Smooth muscle cell (in vitro differentiated cells): Measurements from ENCODE around the gene PRRC2A. TPM values are rescaled to one million over a fixed set of nuclear protein-coding genes. Genes with fewer than 3 reads are reported as not detected.

Experiments used
- DNase-seq: peaks from one replicate; lab custom pipeline; 2025; ENCODE audit not compliant: unreplicated experiment; lab: John Stamatoyannopoulos, UW
- H2AFZ ChIP-seq: fragments of 200-600 bp; sonication (generic); 2 replicates; pipeline ENCODE4 v1.6.0; 2016; ENCODE audit warnings: antibody characterized with exemption, low read depth, mild to moderate bottlenecking
- H3F3A ChIP-seq: fragments of 200-600 bp; sonication (generic); 2 replicates; pipeline ENCODE4 v1.6.0; 2017; ENCODE audit warnings: antibody characterized with exemption, low read depth
- H3K27ac ChIP-seq: fragments of 200-600 bp; sonication (generic); 2 replicates; pipeline ENCODE4 v1.5.1; 2016; ENCODE audit warnings: low read depth, mild to moderate bottlenecking
- H3K27me3 ChIP-seq: fragments of 200-600 bp; sonication (generic); 2 replicates; pipeline ENCODE4 v1.6.1; 2016; ENCODE audit warnings: low read depth, mild to moderate bottlenecking
- H3K36me3 ChIP-seq: fragments of 200-600 bp; sonication (generic); 2 replicates; pipeline ENCODE4 v1.5.1; 2016; ENCODE audit warnings: low read depth
- H3K4me1 ChIP-seq: fragments of 200-600 bp; sonication (generic); 2 replicates; pipeline ENCODE4 v1.5.1; 2016; ENCODE audit warnings: low read depth
- H3K4me2 ChIP-seq: fragments of 200-600 bp; sonication (generic); 2 replicates; pipeline ENCODE4 v1.6.0; 2016; ENCODE audit warnings: mild to moderate bottlenecking
- H3K4me3 ChIP-seq: fragments of 200-600 bp; sonication (generic); 2 replicates; pipeline ENCODE4 v1.5.1; 2016; ENCODE audit warnings: mild to moderate bottlenecking
- H3K79me2 ChIP-seq: fragments of 200-600 bp; sonication (generic); 2 replicates; pipeline ENCODE4 v1.6.0; 2016; ENCODE audit warnings: low read depth, mild to moderate bottlenecking
- H3K9ac ChIP-seq: fragments of 200-600 bp; sonication (generic); 2 replicates; pipeline ENCODE4 v1.6.0; 2016; ENCODE audit warnings: low read depth
- H3K9me3 ChIP-seq: fragments of 200-600 bp; sonication (generic); replicated peaks from 2 replicates; pipeline ENCODE4 v1.5.1; 2016; ENCODE audit warnings: low read depth
- H4K20me1 ChIP-seq: fragments of 200-600 bp; sonication (generic); 2 replicates; pipeline ENCODE4 v1.6.0; 2016; ENCODE audit warnings: low read depth
- WGBS: methylation state at CpG from one replicate; pipeline ENCODE4 v1.1.7; 2016; ENCODE audit warnings: low lambda C conversion rate; 5-methylcytosine and 5-hydroxymethylcytosine counted together
- polyA plus RNA-seq: library from polyadenylated mRNA; unstranded; fragments of >200 nt; fragmentation: Nextera tagmentation; extraction: Ambion mirVana; gene quantifications from 2 replicates; pipeline ENCODE4 v1.2.1, GENCODE V29; 2016
- total RNA-seq: library from RNA; depleted of rRNA; stranded (reverse); fragments of >200 nt; gene quantifications from 2 replicates; pipeline ENCODE4 v1.2.3, GENCODE V29; 2014
- TF ChIP-seq, protein P1 (sequence below): fragments of 200-600 bp; sonication (generic); IDR thresholded peaks from 2 replicates; pipeline ENCODE4 v1.5.1; 2017; ENCODE audit warnings: borderline replicate concordance, mild to moderate bottlenecking, antibody characterized with exemption; ENCODE audit not compliant: insufficient read depth, poor library complexity, severe bottlenecking

PRRC2A gene
- total and polyA plus RNA-seq, 2 experiments from 2014 or later, result 47.6 to 58.0 TPM

DNA sequence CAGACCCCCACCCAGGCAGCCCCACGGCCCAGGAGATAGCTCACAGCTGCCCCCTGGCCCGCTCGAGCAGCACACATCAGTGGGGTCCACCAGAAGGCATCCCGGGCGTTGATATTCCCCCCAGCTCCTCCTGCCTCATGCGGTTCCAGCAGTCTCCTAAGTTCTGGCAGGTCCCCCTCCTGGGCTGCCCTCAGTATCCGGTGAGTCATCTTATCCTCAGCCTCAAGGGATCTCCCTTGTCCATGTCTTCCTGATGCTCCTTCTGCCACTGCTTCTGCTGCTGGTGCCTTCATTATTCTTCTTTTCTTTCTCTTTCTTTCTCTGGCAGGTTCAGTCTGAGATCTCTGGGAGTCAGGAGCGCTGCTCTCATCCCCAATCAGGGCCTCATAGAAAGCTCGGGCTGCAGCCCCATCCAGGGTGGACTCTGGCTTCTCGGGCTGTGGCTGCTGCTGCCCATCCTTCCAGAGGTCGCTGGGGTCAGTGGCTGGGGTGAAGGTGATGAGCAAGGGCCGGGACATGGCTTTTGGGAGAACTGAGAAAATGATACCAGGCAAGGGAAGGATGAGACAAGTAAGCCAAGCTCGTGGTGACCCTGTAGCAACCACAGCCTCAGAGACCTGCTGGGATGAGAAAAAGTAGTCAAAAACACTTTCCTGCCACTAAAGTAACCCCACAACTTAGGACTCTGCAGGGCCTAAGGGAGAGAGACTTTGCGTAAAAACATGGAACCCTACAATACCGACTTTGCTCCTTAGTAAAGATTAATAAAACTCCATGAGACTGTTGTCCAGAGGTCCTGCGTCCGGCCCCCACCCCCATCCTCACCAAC, 43.7 kb downstream of the PRRC2A start:
- Histone ChIP-seq H3K79me2 (peaks cover 49% of the 10 kb centered on the region), H3K4me1 (peaks cover 24% of the 10 kb centered on the region), H3K9ac (peak overlapping the region; percentile 84), H3K4me2 (peak overlapping the region; percentile 93), H3K27me3 (no peaks in the 10 kb centered on the region), H3K27ac (peak overlapping the region; percentile 89), H2AFZ (no peak overlapping the region), H3K36me3 (no peaks in the 10 kb centered on the region), H4K20me1 (peaks cover 7% of the 10 kb centered on the region), H3K4me3 (peak overlapping the region; percentile 99), H3F3A (peaks cover 12% of the 10 kb centered on the region), H3K9me3 (no peaks in the 10 kb centered on the region)
- TF ChIP-seq, protein P1, sequence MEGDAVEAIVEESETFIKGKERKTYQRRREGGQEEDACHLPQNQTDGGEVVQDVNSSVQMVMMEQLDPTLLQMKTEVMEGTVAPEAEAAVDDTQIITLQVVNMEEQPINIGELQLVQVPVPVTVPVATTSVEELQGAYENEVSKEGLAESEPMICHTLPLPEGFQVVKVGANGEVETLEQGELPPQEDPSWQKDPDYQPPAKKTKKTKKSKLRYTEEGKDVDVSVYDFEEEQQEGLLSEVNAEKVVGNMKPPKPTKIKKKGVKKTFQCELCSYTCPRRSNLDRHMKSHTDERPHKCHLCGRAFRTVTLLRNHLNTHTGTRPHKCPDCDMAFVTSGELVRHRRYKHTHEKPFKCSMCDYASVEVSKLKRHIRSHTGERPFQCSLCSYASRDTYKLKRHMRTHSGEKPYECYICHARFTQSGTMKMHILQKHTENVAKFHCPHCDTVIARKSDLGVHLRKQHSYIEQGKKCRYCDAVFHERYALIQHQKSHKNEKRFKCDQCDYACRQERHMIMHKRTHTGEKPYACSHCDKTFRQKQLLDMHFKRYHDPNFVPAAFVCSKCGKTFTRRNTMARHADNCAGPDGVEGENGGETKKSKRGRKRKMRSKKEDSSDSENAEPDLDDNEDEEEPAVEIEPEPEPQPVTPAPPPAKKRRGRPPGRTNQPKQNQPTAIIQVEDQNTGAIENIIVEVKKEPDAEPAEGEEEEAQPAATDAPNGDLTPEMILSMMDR, result no peak
- no peak for DNase-seq
- 39% methylated on average over 17 of the region's 17 CpGs for WGBS

DNA sequence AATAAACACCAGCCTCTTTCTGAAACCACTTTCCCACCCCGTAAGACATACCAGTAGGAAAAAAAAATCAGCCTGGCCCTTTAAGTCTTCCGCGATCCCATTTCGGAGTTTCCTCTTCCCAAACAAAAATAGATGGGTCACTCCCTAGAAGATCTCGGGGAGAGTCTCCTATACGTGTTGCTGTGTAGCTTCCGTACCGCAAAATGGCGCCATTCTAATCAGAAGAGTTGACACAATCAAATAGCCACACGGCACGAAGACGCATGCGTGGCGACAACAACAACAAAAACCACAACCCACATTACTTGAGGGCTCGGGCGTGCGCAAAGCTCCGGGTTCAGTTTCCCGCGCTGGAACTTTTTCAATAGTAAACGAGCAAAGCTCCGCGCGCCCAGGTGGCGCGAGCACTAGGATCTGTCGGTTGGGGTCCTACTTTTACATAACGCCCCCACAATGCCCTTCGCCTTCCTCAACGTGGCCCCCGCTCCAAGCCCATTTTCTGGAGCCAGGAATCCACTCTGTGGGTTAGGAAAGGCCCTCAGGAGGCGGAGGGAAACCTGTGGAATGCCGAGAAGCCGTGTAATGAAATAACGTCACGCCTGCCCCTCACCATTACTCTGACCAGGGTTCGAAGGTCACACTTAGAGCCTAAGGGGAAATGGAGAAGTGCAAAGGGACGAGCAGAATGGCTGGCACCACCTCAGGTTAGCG, 44.4 kb downstream of the PRRC2A start, which contains the start of gene GPANK1:
GPANK1 (minus strand) TSS at position 208 of the 711 bp plus-strand sequence. CDS start 519 bp downstream, outside the sequence.
- Histone ChIP-seq H3K4me1 (peaks cover 17% of the 10 kb centered on the region), H3K27me3 (no peaks in the 10 kb centered on the region), H3K27ac (peak within 1 kb of the TSS; percentile 89), H4K20me1 (peaks cover 3% of the 10 kb centered on the region), H3K9ac (peak within 1 kb of the TSS; percentile 96), H3K79me2 (peaks cover 44% of the 10 kb centered on the region), H3K4me3 (peak within 1 kb of the TSS; percentile 99), H3F3A (peaks cover 12% of the 10 kb centered on the region), H3K36me3 (no peaks in the 10 kb centered on the region), H3K9me3 (no peaks in the 10 kb centered on the region), H3K4me2 (peak within 1 kb of the TSS; percentile 93), H2AFZ (peak within 1 kb of the TSS; percentile 57)
- DNase-seq, result peak; percentile 50
- WGBS, result under 1% methylated on average over 39 of the region's 39 CpGs
- TF ChIP-seq, protein P1, result no peak

DNA sequence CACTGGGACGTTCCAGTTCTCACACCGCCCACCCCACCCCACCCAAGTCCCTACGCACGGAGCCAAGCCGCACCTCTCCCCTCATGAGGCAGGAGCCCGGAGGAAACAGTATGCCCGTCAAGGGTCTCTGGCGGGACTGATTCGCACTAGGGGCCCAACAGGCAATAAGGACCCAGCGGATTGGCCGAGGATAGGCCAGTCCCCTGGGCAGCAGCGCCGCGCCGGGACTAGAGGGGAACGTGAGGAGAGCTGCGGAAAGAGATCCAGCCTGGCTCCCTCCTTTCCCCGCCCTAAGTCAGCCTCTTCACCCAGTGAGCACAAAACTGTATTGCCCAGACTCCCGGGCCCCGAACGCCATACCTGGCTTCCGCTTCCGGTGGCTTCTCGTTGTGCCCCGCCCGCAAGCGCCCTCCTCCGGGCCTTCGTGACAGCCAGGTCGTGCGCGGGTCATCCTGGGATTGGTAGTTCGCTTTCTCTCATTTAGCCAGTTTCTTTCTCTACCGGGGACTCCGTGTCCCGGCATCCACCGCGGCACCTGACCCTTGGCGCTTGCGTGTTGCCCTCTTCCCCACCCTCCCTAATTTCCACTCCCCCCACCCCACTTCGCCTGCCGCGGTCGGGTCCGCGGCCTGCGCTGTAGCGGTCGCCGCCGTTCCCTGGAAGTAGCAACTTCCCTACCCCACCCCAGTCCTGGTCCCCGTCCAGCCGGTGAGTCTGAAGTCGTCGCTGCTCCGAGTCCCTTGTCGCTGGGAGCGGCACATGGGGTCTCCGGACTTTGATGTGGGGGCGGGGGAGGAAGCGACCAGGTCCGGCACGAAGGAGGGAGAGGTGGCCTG, 45.2 kb downstream of the PRRC2A start, which contains the start of gene CSNK2B:
CSNK2B (plus strand) TSS at position 580 of the 836 bp plus-strand sequence. CDS start 752 bp downstream, outside the sequence.
- peak; percentile 88 for DNase-seq
- no peaks in the 10 kb centered on the region for H3K9me3 ChIP-seq
- TF ChIP-seq, protein P1, result no peak
- peaks cover 3% of the 10 kb centered on the region for H4K20me1 ChIP-seq
- peaks cover 17% of the 10 kb centered on the region for H3K4me1 ChIP-seq
- peak within 1 kb of the TSS; percentile 93 for H3K4me2 ChIP-seq
- no peaks in the 10 kb centered on the region for H3K27me3 ChIP-seq
- no peaks in the 10 kb centered on the region for H3K36me3 ChIP-seq
- peaks cover 12% of the 10 kb centered on the region for H3F3A ChIP-seq
- peak within 1 kb of the TSS; percentile 57 for H2AFZ ChIP-seq
- peaks cover 40% of the 10 kb centered on the region for H3K79me2 ChIP-seq
- WGBS, result under 1% methylated on average over 48 of the region's 63 CpGs
- peak within 1 kb of the TSS; percentile 89 for H3K27ac ChIP-seq
- H3K9ac ChIP-seq, result peak within 1 kb of the TSS; percentile 96
- peak within 1 kb of the TSS; percentile 99 for H3K4me3 ChIP-seq
